HepG2 (cell line): ENCODE data around the gene ACSL1. TPM values are rescaled to one million over a fixed set of nuclear protein-coding genes. Genes with fewer than 3 reads are reported as not detected.
A peak's percentile ranks its signal among the peaks of the same experiment; 100 is the strongest.

Experiments
- CCAR2 ChIP-seq: fragments of 200-400 bp; formaldehyde crosslinking; optimal IDR thresholded peaks from 2 replicates; pipeline ENCODE3; 2018; ENCODE audit warnings: low read depth, mild to moderate bottlenecking, low read length, moderate library complexity
- JARID2 ChIP-seq: sonication (generic); formaldehyde crosslinking; IDR thresholded peaks from 2 replicates; pipeline ENCODE4 v1.8.1; 2023; ENCODE audit warnings: missing genetic modification reagents, inconsistent platforms; ENCODE audit not compliant: insufficient replicate concordance
- NFE2 ChIP-seq: sonication (generic); formaldehyde crosslinking; IDR thresholded peaks from 2 replicates; pipeline ENCODE4 v1.4.0; 2020; ENCODE audit warnings: missing genetic modification reagents
- PAWR ChIP-seq: sonication (generic); formaldehyde crosslinking; IDR thresholded peaks from 2 replicates; pipeline ENCODE4 v1.4.0; 2020; ENCODE audit warnings: missing genetic modification reagents, mild to moderate bottlenecking, borderline replicate concordance
- PRPF4 ChIP-seq: fragments of 200-400 bp; formaldehyde crosslinking; IDR thresholded peaks from 2 replicates; pipeline ENCODE4 v1.6.1; 2016; ENCODE audit warnings: low read length, low read depth; ENCODE audit not compliant: poor library complexity, severe bottlenecking
- SATB2 ChIP-seq: sonication (generic); formaldehyde crosslinking; IDR thresholded peaks from 2 replicates; pipeline ENCODE4 v1.5.0; 2020; ENCODE audit warnings: missing genetic modification reagents
- U2AF2 ChIP-seq: fragments of 200-400 bp; formaldehyde crosslinking; IDR thresholded peaks from 2 replicates; pipeline ENCODE4 v1.6.1; 2017; ENCODE audit warnings: low read depth, mild to moderate bottlenecking, low read length
- ZFY ChIP-seq: sonication (generic); formaldehyde crosslinking; IDR thresholded peaks from 2 replicates; pipeline ENCODE4 v1.4.0; 2020; ENCODE audit warnings: missing genetic modification reagents
- ZNF143 ChIP-seq: sonication (generic); formaldehyde crosslinking; IDR thresholded peaks from 2 replicates; pipeline ENCODE4 v1.4.0; 2020; ENCODE audit warnings: missing genetic modification reagents
- ZNF296 ChIP-seq: sonication (generic); formaldehyde crosslinking; conservative IDR thresholded peaks from 2 replicates; pipeline ENCODE4 v1.5.0; 2020; ENCODE audit warnings: mild to moderate bottlenecking, missing genetic modification reagents
- ZNF367 ChIP-seq: sonication (generic); formaldehyde crosslinking; IDR thresholded peaks from 2 replicates; pipeline ENCODE4 v1.4.0; 2020; ENCODE audit warnings: missing genetic modification reagents, borderline replicate concordance
- ZNF547 ChIP-seq: sonication (generic); formaldehyde crosslinking; IDR thresholded peaks from 2 replicates; pipeline ENCODE4 v1.5.1; 2020; ENCODE audit warnings: mild to moderate bottlenecking, missing genetic modification reagents
- ZNF556 ChIP-seq: sonication (generic); formaldehyde crosslinking; IDR thresholded peaks from 2 replicates; pipeline ENCODE4 v1.4.0; 2020; ENCODE audit warnings: mild to moderate bottlenecking, missing genetic modification reagents, borderline replicate concordance
- ZNF605 ChIP-seq: sonication (generic); formaldehyde crosslinking; IDR thresholded peaks from 2 replicates; pipeline ENCODE4 v1.8.0; 2022; ENCODE audit warnings: mild to moderate bottlenecking, missing genetic modification reagents
- ZNF660 ChIP-seq: sonication (generic); formaldehyde crosslinking; IDR thresholded peaks from 2 replicates; pipeline ENCODE4 v1.5.1; 2020; ENCODE audit warnings: mild to moderate bottlenecking, low read depth, missing genetic modification reagents, borderline replicate concordance
- ZNF737 ChIP-seq: sonication (generic); formaldehyde crosslinking; IDR thresholded peaks from 2 replicates; pipeline ENCODE4 v1.5.0; 2020; ENCODE audit warnings: missing genetic modification reagents, mild to moderate bottlenecking, borderline replicate concordance
- ZNF776 ChIP-seq: sonication (generic); formaldehyde crosslinking; IDR thresholded peaks from 2 replicates; pipeline ENCODE4 v1.4.0; 2020; ENCODE audit warnings: mild to moderate bottlenecking, missing genetic modification reagents
- polyA plus RNA-seq, 8 experiments: library from polyadenylated mRNA; depleted of rRNA in 3 of 8; stranded (reverse) in 7 of 8; unstranded in 1 of 8; fragments of >200 nt; fragmentation: Illumina TruSeq in 4 of 8; extraction: Trizol in 4 of 8; gene quantifications; 2 replicates each; pipeline versions ENCODE4 v1.2.1 to v1.2.3, GENCODE V29; 2011 to 2016; ENCODE audit warnings: low read depth in 4 of 8, missing spikeins in 1 of 8, mixed read lengths in 1 of 8; ENCODE audit not compliant: insufficient read depth in 1 of 8
- total RNA-seq, 5 experiments: library from RNA; depleted of rRNA; stranded (reverse); fragments of >200 nt; fragmentation: Illumina TruSeq; extraction: Trizol; gene quantifications; 2 replicates each; pipeline ENCODE4 v1.2.3, GENCODE V29; 2016; ENCODE audit warnings: low read depth in 1 of 5
- TF ChIP-seq, protein P1 (sequence below): sonication (generic); formaldehyde crosslinking; conservative IDR thresholded peaks from 2 replicates; pipeline ENCODE4 v1.8.0; 2022; ENCODE audit warnings: missing genetic modification reagents
- TF ChIP-seq, protein P2 (sequence below): sonication (generic); formaldehyde crosslinking; IDR thresholded peaks from 2 replicates; pipeline ENCODE4 v1.9.0; 2021; ENCODE audit warnings: mild to moderate bottlenecking, missing genetic modification reagents

Gene ACSL1
- total and polyA plus RNA-seq, 2 of the 13 experiments (the other 11 are each of a cell fraction or from before 2014, with no cell fraction given), result 10.0 to 29.8 TPM

- TF ChIP-seq PAWR (CRISPR knock-in tag) (peak; percentile 94; the same call in 1 of the 2 replicates), ZNF660 (CRISPR knock-in tag) (no peak), U2AF2 (peak; percentile 80; the same call in 1 of the 2 replicates), ZNF547 (peak; percentile 92), ZNF737 (CRISPR knock-in tag) (no peak), CCAR2 (peak; percentile 75), ZNF605 (peak; percentile 99), NFE2 (CRISPR knock-in tag) (no peak), ZNF143 (CRISPR knock-in tag) (peak; percentile 75), ZNF296 (CRISPR knock-in tag) (no peak), SATB2 (CRISPR knock-in tag) (peak; percentile 70; the same call in 1 of the 2 replicates), ZNF367 (no peak; the same call in 1 of the 2 replicates), JARID2 (CRISPR knock-in tag) (no peak), ZFY (CRISPR knock-in tag) (peak; percentile 83), ZNF556 (CRISPR knock-in tag) (peak; percentile 98), ZNF776 (CRISPR knock-in tag) (peak; percentile 65; the same call in 1 of the 2 replicates), PRPF4 (no peak)
- TF ChIP-seq, protein P1, sequence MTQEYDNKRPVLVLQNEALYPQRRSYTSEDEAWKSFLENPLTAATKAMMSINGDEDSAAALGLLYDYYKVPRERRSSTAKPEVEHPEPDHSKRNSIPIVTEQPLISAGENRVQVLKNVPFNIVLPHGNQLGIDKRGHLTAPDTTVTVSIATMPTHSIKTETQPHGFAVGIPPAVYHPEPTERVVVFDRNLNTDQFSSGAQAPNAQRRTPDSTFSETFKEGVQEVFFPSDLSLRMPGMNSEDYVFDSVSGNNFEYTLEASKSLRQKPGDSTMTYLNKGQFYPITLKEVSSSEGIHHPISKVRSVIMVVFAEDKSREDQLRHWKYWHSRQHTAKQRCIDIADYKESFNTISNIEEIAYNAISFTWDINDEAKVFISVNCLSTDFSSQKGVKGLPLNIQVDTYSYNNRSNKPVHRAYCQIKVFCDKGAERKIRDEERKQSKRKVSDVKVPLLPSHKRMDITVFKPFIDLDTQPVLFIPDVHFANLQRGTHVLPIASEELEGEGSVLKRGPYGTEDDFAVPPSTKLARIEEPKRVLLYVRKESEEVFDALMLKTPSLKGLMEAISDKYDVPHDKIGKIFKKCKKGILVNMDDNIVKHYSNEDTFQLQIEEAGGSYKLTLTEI (CRISPR knock-in tag), result no peak
- TF ChIP-seq, protein P2, sequence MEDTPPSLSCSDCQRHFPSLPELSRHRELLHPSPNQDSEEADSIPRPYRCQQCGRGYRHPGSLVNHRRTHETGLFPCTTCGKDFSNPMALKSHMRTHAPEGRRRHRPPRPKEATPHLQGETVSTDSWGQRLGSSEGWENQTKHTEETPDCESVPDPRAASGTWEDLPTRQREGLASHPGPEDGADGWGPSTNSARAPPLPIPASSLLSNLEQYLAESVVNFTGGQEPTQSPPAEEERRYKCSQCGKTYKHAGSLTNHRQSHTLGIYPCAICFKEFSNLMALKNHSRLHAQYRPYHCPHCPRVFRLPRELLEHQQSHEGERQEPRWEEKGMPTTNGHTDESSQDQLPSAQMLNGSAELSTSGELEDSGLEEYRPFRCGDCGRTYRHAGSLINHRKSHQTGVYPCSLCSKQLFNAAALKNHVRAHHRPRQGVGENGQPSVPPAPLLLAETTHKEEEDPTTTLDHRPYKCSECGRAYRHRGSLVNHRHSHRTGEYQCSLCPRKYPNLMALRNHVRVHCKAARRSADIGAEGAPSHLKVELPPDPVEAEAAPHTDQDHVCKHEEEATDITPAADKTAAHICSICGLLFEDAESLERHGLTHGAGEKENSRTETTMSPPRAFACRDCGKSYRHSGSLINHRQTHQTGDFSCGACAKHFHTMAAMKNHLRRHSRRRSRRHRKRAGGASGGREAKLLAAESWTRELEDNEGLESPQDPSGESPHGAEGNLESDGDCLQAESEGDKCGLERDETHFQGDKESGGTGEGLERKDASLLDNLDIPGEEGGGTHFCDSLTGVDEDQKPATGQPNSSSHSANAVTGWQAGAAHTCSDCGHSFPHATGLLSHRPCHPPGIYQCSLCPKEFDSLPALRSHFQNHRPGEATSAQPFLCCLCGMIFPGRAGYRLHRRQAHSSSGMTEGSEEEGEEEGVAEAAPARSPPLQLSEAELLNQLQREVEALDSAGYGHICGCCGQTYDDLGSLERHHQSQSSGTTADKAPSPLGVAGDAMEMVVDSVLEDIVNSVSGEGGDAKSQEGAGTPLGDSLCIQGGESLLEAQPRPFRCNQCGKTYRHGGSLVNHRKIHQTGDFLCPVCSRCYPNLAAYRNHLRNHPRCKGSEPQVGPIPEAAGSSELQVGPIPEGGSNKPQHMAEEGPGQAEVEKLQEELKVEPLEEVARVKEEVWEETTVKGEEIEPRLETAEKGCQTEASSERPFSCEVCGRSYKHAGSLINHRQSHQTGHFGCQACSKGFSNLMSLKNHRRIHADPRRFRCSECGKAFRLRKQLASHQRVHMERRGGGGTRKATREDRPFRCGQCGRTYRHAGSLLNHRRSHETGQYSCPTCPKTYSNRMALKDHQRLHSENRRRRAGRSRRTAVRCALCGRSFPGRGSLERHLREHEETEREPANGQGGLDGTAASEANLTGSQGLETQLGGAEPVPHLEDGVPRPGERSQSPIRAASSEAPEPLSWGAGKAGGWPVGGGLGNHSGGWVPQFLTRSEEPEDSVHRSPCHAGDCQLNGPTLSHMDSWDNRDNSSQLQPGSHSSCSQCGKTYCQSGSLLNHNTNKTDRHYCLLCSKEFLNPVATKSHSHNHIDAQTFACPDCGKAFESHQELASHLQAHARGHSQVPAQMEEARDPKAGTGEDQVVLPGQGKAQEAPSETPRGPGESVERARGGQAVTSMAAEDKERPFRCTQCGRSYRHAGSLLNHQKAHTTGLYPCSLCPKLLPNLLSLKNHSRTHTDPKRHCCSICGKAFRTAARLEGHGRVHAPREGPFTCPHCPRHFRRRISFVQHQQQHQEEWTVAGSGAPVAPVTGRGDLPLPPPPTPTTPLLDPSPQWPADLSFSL (CRISPR knock-in tag), result no peak
Observed at GRCh38 chr4:184733654-184734524, 91.9 kb downstream of the ACSL1 start, which contains the start of gene CENPU (continued).
